Measurements from ENCODE around the gene LMF1.

The LMF1 gene

GRCh38 chr16:929227-930073 is 41.3 kb downstream of the LMF1 start:
- DNase-seq (ENCODE audit: low read depth in 2 of 2), result no peak

DNA sequence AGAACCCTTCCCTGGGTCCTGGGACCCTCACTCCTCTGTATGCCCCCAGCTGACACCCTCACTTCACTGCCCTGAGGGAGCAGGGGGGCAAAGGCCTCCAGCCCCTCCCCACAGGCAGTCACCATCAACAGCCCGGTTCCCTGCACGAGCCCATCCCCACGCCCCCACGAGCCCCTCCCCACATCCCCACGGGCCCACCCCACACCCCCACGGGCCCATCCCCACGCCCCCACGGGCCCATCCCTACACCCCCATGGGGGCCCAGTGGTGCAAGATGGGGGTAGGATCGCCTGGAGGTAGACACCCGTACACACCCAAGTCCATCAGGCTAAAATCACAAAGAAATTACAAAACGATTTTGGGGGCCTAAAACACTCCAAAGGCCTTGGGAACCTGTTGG is 42.3 kb downstream of the LMF1 start:
- DNase-seq (ENCODE audit: low read depth in 2 of 2), result no peak

GRCh38 chr16:927931-928330 is 42.9 kb downstream of the LMF1 start:
- DNase-seq (ENCODE audit: low read depth in 2 of 2), result no peak

DNA sequence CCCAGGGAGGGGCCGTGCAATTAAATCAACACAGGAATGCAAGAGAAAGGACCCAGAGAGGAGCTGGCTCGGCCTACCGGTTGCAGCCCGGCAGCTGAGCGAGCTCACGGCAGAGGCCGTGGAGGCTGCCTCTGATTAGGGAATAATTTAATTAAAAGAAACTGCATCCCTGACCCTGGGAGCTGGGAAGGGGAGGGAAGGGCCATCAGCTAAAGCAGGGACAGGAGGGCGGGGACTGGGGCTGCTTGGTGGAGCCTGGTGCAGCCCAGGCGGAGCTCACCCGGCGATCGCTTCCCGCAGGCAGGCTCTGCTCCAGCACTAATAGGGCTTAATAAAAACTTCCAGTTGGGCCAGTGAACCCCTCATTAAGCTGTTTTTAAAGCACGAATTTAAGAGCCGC is 43.4 kb downstream of the LMF1 start:
- no peak for DNase-seq (ENCODE audit: low read depth in 2 of 2)

- DNase-seq (ENCODE audit: low read depth in 2 of 2), result no peak
These were observed 44.1 kb downstream of the LMF1 start for GRCh38 chr16:926715-927114.

GRCh38 chr16:924806-925205 is 46.0 kb downstream of the LMF1 start:
- DNase-seq (ENCODE audit: low read depth in 2 of 2), result no peak

DNA sequence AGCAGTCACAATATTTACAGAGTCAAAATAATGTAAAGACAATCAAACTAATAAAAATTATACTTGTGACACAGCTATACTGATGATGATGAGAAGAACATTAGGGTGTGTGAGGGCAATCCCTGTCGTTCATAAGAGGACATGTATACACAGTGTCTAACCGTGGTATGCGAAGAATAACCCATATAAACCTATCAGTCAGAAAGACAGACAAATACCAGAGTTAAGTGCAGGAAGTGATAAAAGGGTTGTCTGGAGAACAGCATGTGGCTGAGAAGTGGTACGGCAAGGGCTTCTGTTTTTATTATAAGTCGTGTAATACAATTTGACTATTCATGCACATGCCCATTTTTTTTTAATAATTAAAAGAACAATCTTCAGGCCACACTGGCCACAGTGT is 46.7 kb downstream of the LMF1 start:
- no peak for DNase-seq (ENCODE audit: low read depth in 2 of 2)

DNA sequence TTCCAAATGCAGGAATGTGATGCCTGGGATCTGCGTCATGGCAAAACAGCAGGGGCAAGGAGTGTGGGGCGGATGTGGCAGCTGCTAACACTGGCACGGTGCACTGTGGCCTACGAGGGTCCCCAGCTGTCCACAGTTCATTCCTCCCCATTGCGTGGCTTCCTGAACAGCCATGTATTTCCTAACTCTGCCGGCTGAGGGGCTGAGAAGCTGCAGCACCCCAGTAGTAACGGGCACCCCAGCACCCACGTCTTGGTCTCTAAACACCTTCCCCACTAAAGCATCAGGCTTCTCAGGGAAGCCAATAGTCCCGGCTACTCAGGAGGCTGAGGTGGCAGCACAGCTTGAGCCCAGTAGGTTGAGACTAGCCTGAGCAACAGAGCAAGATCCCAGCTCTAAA is 47.6 kb downstream of the LMF1 start:
- no peak for DNase-seq (ENCODE audit: low read depth in 2 of 2)

DNA sequence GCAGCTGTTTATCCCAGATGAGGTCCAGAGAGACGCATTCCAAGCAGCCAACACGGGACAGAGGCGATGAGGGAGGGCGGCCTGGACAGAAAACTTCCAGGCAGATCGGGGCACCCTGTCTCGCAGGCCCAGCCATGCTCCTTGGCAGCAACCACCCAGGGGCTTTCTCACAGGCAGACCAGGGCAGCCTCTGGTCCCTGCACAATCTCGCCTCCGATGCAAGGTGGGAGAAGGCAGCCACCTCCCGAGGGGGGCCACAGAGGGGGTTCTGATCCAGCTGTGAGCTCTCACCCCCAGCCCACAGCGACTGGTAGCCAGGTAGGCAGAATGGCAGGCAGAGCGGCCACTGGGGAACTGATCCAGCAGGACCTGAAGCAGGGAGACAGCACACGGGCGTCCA is 48.7 kb downstream of the LMF1 start:
- DNase-seq (ENCODE audit: low read depth in 2 of 2), result no peak

DNA sequence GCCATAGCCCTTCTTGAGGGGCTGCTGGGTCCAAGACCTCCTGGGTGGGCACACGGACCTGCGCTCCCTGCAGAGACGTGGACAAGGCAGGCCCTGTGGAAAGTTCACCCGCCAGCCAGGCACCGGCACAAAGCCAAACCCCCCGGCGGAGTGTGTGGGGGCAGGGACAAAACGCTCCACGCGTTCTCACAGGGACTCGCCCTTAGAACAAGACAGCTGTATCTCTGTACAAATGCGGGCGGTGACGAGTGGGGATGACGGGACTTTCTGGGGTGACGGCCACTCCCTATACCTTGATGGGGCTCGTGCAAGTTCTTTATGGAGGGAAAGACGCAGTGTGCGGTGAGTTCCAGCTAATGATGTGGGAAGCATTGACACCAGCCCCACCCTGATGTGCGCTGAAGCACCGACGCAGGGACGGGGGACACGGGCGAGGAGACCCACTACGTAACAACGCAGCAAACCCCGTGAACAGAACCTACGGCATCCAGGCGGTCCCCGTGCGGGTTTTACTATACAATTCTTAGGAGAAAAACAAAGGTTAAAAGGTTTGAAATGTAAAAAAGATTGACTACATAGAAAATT is 49.4 kb downstream of the LMF1 start:
- DNase-seq (ENCODE audit: low read depth in 2 of 2), result no peak

DNA sequence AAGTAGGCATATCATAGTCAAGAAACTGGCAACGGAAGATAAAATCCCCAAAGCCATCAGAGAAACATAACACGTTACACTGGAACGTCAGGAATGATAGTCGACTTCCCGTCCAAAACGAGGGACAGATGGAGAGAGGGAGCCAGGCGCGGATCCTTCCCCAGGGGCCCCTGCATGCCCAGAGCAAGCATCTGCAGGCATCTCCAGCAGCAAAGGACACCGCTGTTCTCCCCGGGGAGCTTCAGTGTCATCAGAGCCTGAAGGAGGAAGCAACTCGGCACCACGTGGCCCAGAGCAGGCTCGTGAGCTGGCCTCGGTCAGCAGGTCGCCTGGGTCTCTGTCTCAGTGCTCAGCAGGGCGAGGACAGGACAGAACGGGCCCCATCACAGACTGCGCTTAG is 50.1 kb downstream of the LMF1 start:
- no peak for DNase-seq (ENCODE audit: low read depth in 2 of 2)

GRCh38 chr16:920051-920681 is 50.6 kb downstream of the LMF1 start:
- DNase-seq (ENCODE audit: low read depth in 2 of 2), result no peak

GRCh38 chr16:919658-920050 is 51.1 kb downstream of the LMF1 start:
- no peak for DNase-seq (ENCODE audit: low read depth in 2 of 2)

DNA sequence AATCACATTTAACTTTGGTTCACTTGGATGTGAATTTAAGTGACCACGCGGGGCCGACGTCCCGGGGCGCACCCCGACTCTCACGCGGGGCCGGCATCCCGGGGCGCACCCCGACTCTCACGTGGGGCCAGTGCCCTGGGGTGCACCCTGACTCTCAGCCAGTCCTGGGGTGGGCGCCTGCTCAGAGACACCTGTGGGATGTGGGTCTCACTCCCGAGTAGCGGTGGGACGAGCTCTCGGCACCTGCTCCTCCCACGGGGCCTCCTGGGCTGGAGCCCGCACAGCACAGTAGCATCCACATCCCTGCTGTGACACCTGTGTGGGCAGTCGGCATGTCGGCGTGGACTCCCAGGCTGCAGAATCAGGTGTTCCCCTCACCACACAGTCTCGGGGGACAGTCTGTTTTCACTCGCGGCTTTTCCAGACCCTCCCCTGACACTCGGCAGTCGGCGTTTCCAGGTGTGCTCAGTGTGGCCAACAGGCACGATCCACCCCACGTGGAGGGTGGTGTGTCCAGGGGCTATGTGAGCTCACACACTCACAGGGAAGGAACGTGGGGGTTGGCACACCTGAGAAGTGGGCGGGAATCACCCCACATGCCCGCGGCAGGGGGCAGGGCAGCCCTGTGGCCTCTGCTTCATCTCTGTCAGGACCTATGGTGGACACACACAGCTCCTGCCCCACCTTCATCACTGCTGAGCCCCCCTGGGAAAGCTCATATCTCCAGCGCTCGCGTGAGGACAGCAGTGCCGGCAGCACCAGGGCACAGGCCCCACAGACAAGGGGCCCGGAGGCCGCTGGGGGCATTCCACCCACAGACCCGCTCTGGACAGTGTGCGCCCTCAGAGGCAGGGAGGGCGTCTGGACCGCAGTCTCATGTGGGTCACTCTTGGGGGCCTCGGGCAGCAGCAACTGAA is 51.8 kb downstream of the LMF1 start:
- no peak for DNase-seq (ENCODE audit: low read depth in 2 of 2)

- no peak for DNase-seq (ENCODE audit: low read depth in 2 of 2)
These were observed 52.7 kb downstream of the LMF1 start for GRCh38 chr16:918068-918467.

- no peak for DNase-seq (ENCODE audit: low read depth in 2 of 2)
These were observed 53.2 kb downstream of the LMF1 start for GRCh38 chr16:917591-918061.

GRCh38 chr16:916035-916799 is 54.6 kb downstream of the LMF1 start:
- no peak for DNase-seq (ENCODE audit: low read depth in 2 of 2)

DNA sequence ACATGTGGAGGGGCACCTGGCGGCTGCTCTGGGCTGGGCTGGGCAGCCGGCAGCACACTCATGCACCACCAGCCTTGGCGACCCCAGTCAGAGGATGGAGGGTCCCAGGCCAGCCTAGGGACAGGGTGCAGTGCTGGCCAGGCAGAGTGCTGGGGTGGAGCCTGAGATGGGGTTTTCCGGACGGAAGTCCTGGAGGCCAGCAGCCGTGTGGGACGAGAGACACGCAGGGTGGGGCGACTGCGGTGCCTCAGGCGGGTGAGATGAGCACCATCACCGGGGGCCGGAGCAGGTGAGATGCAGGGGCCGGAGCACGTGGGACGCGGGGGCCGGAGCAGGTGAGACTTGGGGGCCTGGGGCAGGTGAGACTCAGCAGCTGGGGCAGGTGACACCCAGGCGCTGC is 55.2 kb downstream of the LMF1 start:
- DNase-seq (ENCODE audit: low read depth in 2 of 2), result no peak

DNA sequence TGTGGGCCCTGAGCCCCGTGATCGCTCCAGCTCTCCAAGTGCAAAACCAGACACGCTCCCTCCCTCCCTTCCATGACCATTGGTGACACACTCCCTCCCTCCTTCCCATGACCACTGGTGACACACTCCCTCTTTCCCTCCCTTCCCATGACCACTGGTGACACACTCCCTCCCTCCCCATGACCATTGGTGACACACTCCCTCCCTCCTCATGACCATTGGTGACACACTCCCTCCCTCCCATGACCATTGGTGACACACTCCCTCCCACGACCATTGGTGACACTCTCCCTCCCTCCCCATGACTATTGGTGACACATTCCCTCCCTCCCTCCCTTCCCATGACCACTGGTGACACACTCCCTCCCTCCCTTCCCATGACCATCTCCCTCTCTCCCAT is 56.3 kb downstream of the LMF1 start:
- DNase-seq (ENCODE audit: low read depth in 2 of 2), result no peak

DNA sequence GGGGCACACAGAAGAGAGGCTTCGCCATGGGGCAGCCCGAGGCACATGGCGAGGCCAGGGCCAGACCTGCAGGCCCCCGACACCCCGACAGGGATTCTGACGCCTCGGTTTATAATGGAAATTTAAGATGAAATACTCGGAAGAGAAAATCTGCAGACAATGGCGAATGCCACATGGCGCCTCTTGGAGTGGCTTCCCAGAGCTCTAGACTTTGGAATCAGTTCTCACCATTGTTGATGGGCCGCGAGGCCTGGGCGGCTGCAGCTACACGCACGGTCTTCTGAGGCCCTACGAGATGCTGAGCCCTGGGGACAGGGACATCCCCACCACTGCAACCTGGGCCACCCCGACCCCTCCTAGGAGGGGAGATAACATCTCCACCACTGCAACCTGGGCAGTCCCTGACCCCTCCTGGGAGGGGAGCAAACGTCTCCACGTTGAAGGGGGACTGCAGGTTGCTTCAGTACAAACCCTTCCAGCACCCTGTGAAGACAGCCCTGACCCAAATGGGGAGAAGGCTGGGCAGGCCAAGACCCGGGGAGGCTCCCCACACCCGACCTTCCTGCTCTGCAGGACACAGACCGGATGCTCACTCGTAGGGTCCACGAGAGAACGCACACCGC is 56.9 kb downstream of the LMF1 start:
- no peak for DNase-seq (ENCODE audit: low read depth in 2 of 2)

All from stimulated activated CD8-positive, alpha-beta memory T cell treated with anti-CD3 and anti-CD28 coated beads, Interleukin-7, amount 100 ng/mL, for 4 hours (primary cell).